NCI-H510A treated with DMSO at 0.1 percent for 48 hours (cell line): ENCODE measurements around the gene PRPSAP2.

ENCODE experiments used
- DNase-seq: peaks from one replicate; lab custom pipeline; 2025; lab: John Stamatoyannopoulos, UW

The PRPSAP2 gene

DNA sequence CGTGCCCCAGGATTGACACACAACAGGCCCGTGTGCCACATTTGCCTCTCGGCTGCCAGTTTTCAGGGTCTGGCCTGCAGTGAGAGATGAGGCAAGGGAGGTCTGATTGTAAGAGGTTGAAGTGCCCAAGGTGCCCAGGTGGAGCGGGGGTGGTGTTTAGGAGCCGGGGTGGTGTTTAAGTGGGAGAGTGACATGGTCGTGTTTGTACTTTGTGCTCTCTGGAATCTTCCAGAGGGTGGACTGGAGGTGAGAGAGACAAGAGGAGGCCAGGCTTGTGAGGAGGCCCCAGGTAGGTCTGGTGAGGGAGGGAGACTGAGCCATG, 104.5 kb downstream of the PRPSAP2 start:
- DNase-seq, result no peak

DNA sequence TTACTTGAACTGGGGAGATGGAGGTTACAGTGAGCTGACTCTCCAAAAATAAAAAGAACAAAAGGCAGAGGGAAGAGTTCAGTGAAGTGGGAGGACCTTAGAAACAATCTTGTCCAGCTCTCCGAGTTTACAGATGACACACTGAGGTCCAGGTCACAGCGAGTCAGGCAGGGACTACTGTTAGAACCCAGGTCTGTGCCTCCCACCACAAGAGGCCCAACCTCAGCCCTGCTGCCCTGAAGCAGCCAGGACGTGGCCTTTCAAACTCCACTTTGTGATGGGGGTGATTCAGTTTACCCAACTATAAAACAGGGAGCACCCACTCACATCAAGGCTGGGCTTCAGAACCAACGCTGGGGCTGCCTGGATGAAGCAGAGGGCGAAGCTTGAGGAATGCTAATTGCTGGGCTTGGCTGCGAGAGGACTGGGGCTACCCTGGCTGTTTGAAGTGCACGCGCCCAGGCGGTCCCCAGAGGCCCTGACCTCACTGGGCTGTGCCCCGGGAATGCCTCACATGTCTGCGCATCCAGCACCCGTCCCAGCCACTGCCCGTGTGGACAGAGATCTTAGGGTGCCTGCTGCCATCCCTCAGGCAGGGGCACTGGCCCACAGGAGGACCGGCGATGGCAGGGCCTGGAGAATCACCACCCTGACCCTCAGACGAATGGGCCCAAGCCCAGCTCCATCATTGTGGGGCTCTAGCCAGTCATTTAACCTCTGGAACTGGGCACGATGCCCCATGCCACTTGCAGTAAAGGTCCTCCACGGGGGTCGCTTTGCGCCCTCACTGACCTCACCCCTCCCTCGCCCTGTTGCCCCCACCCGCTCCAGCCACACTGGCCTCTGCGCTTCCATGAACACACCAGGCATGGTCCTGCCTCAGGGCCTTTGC, 105.4 kb downstream of the PRPSAP2 start:
- DNase-seq, result no peak

DNA sequence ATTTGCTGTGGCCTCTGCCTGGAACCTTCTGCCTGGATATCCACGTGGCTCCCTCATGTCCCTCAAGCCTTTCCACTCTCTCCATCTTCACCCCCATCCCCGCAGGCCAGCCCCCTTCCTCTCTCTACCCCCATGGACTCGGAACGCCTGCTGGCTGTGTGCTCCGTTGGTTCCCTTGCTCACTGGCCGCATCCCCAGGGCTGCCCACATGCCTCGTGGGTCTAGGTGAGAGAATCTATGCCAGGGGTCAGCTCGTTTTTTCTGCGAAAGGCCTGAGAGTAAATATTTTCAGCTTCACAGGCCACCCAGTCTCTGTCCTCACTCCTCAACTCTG, 106.1 kb downstream of the PRPSAP2 start:
- DNase-seq, result no peak

DNA sequence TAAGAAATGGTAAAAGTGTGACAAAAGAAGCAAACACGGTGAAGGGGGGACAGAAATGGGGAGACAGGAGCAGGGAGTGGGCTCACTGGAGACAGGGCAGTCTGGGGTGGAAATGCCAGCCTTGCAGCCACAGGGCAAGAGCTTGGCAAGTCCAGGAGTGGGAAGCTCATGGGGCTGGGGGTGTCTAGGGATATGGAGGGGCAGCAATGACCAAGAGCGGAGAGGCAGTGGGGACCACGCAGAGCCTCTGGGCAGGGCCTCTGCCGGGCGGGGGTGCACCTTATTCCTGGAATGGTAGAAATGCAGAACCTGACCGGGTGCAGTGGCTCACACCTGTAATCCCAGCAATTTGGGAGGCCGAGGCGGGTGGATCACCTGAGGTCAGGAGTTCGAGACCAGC, 106.6 kb downstream of the PRPSAP2 start:
- DNase-seq, result no peak

DNA sequence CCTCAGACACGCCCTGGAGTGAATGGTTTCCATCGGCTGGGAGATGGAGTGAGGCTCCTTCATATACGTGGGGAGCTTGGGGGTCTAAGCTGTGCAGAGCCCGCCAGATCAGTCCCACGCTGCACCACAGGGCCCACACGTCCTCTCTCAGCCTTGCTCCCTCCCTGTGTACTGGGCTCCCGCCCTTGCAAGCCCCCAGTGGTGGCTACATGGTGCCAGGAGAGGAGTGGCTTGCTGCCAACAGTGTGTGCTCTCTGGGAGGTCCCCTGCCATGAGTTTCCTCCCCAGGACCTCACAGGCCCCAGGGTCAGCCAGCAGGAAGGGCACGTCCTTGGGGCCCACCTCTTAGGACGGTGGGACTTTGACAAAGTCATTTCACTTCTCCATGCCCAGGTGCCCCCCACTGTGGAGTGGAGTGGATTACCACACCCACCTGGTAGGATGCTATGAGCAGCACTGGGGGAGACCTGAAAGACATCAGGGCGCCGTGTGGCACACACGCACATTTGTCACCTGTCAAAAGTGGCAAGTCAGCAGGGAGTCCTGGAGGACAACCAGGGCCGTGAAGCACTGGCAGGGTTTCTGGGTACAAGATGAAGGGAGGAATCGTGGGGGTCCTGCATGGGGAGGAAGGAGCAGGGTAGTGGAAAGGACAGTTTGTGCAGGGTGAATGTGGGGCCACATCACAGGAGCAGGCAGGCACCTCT, 107.8 kb downstream of the PRPSAP2 start:
- no peak for DNase-seq

DNA sequence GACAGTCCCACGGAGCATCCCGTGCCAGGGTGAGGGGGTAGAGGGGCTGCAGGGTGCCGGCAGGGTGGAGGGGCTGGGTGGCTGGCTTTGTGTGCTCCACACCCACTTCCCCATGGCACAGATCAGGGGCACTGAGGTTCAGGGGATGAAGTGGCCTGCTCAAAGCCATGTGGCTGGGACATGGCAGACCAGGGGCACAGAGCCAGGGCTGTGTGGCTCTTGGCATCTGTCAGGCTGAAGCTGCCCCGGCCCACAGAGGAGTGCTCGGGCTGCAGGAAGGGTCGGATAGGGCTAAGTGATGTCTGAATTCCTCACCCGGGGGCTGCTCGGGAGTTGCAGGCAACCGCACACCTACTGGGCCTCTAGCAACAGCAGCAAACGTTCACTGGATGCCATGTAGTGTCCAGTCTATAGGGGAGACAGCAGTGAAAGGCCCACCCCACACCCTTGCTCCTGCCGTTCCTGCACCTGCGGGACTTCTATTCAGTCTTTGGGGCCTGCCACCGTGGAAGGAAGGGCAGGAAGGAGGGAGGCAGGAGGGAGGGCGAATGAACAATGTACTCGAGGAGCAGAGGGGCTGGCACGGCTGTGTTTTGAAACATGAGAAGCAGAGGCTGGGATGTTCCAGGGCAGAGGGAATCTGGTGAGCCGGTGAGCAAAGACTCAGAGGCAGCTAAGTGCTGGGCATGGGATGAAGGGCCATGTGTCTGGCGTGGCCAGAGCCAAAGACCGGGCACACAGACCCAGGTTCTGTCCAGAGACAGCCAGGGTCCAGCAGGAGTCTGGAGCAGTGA, 109.1 kb downstream of the PRPSAP2 start:
- DNase-seq, result peak; percentile 61

DNA sequence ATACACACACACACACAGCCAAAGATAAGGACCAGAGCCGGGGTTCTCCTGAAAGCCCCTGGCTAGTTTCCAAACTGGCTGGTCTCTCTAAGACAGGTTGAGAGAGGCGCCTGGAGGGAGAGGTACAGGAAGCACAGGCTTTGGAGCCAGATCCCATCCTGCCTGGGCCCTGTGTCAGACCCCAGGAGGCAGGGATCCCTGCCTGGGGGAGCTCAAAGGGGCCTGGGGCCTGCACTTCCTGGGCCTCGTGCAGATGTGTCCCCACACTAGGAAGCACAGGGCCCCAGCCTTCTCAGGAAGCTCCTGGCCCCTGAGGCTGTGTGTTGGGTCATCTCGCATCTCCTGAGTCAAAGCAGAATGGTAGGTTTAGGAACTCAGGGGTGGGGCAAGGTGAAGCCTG, 110.0 kb downstream of the PRPSAP2 start:
- no peak for DNase-seq

DNA sequence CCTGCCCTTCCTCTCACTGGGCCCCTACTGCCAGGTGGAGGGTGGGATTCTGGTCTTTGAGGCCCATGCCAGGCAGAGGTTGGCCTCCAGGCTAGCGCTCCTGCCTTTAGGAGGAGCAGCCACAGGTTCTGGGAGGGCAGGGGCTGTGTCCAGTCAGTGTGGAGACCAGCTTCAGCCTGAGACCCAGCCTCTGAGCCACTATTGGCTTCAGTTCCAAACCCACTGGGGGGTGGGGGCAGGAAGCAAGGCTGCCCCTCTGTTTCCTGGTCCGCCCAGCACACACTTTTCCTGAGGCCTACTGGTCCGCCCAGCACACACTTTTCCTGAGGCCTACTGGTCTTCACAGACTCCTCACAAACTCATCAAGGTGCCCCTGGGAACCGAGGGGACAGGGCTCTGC, 110.4 kb downstream of the PRPSAP2 start:
- no peak for DNase-seq

DNA sequence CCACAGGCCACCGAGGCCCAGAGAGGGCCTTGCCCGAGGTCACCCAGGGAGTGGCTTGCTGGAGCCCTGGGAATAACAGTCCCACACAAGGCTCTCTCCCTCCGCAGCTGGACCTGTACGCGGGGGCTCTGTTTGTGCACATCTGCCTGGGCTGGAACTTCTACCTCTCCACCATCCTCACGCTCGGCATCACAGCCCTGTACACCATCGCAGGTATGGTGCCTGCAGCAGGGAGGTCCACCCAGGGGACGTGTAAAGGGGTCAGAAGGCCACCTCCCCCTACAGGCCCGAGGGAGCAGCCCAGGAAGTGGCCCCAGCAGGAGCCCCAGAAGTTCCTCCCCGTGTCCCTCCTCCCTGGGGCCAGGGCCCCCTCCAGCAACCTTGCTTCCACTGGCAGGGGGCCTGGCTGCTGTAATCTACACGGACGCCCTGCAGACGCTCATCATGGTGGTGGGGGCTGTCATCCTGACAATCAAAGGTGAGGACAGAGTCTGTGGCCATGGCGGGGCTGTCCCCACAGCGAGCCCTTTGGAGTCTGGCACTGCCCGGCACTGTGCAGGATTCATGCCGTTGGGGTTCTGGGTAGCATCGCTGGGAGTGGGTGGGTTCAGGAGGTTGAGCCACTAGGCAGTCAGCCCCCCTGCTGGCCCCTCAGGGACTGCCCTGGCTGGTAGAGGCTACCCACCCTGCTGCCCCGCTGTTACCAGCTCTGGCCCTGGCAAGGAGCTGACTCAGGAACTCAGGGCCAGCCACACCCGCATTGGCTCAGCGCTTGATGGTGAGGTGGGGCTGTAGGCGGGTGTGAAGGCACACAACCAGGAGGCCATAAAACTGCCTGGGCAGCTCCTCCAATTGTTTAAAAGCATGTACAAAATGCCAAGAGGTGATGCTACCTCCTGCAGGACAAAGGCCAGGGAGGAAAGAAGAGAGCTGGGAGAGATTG, 111.3 kb downstream of the PRPSAP2 start:
- DNase-seq, result no peak

DNA sequence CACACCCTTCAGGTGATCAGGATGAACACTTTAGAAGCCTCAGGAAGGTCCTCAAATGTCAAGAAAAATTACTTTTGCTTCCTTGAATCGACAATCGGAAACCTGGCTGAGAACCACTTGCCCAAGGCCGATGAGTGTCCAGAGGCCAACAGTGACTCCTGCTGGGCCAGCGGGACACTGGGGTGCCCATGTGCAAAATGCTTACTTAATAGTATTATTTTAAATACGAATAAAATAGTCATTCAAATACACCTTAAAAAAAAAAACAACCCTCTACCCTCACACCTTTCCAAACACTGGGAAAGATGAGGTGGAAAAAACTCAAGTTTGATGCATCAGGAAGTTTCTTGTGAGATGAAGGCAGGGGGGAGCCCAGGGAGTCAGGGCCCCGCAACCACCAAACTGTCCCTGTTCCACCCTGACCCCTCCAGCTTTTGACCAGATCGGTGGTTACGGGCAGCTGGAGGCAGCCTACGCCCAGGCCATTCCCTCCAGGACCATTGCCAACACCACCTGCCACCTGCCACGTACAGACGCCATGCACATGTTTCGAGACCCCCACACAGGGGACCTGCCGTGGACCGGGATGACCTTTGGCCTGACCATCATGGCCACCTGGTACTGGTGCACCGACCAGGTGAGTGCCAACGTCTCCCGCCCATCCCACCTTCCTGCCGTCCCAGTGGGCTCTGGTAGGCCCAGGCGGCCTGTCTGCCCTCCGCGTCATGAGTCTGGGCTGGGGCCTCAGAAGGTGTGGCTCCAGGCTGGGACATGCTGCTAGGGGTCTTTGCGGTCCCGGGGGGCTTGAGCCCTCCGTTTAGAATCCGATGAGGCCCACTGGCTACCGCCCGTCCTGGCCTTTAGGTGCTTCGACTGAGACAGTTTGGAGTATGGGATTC, 112.9 kb downstream of the PRPSAP2 start:
- no peak for DNase-seq

DNA sequence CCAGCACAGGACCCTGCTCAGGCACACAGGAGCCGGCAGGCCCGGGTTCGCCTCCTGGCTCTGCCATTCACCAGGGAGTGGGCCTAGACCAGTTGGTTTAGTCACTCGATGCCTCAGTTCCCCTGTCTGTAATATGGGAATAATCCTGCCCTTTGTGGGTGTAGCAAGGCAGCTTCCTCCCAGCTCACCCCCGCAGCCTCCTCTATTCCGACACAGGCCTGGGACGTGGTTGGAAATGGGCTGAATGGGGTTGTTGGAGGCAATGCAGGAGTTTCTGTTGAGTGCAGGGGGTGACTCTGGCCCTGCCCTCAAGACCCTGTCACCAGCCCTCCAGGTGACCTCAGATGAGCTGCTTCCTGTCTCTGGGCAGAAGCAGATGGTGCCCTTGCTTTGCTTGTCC, 113.9 kb downstream of the PRPSAP2 start:
- DNase-seq, result no peak

DNA sequence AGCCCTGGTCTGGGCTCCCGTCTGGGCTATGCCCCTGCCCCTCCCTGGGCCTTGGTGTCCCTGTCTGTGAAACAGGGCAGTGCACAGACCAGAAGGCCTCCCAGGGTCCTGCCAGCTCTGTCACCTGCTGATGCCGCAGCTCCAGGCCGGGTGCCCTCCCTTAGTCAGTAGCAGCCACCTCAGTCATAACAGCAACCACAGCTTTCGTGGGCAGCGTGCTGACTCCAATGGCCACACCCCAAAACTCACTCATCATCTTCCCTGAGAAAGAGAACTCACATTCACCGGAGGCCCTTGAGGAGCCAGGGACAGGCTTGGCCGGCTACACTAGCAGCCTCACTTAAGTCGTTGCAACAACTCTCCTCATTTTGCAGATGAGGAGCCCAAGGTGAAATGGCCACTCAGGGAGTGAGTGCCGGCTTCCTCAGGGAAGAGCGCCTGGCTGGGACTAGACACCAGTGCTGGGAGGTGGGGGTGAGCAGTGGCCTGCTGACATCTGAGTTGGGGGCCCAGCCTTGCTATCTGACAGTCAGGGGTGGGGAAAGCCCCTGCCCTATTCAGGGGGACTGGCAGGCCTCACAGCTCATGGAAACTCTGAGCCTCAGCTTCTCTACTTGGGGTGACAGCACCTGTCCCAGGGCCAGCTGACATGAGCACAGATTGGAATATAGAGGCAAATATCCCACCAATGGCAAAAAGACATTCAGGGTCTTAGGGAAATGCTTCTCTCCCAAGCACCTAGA, 116.6 kb downstream of the PRPSAP2 start:
- DNase-seq, result no peak

DNA sequence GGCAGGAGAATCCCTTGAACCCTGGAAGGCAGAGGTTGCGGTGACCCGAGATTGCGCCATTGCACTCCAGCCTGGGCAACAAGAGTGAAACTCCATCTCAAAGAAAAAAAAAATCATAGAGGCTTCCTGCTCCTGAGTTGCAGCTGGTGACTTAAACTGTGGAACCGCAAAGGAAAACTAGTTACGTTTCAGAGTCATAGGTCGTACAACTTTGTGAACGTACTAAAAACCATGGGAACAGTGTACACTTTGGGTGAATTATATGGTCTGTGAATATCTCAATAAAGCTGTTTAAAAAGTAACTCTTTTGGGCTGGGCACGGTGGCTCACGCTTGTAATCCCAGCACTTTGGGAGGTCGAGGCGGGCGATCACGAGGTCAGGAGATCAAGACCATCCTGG, 117.7 kb downstream of the PRPSAP2 start:
- no peak for DNase-seq

DNA sequence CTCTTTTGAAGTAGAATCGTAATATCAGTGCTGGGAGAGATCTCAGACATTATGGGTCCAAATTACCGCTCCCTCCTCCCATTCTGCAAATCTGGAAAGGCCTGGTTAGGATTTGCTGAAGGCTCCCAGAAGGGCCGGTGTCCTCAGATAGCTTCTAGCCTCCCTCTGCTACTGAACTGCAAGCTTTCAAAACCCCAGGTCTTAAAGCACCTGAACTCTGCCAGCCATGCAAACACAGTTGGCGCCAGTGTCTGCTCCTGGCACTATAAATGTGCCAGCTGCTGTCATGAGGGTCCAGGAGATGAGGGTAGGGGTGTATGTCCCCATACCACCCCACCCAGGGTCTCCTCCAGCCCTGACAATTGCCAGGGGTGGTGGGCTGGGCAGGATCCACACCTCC, 118.3 kb downstream of the PRPSAP2 start:
- DNase-seq, result no peak

DNA sequence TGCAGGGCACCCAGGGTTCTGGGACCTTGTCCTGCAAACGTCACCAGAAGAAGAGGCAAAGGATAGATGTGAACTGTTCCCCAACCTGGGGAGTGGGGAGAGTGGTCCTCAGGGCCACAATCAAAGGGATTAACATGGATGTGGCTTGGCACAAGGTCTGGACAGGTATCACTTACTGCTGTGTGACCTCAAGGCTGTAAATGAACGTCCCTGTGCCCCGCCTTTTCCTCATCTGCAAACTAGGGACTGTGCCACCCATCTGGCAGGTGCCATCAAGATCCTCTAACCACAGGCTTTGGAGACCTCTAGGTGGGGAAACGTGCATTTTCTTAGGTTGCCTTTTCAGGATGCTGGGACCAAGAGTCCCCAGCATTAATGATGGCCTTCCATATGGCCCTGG, 119.1 kb downstream of the PRPSAP2 start:
- no peak for DNase-seq

DNA sequence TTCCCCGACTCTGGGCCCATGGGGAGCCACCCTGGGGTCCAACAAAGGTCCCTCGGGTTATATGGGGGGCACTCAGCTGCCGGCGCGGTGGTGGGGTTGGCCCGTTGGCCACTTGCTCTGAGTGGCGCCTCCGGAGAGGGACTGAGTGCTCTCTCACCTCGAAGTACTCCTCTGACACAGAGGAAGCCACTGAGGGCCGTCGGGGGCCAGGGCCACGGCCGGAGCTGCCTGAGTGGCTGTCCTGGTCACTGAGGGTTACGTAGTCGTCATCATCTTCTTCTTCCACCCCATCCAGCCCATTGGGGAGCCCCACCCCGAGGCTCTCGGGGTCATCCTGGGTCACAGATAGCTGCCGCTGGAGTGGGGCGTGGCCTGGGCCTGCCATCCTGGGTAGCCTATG, 119.7 kb downstream of the PRPSAP2 start:
- no peak for DNase-seq

DNA sequence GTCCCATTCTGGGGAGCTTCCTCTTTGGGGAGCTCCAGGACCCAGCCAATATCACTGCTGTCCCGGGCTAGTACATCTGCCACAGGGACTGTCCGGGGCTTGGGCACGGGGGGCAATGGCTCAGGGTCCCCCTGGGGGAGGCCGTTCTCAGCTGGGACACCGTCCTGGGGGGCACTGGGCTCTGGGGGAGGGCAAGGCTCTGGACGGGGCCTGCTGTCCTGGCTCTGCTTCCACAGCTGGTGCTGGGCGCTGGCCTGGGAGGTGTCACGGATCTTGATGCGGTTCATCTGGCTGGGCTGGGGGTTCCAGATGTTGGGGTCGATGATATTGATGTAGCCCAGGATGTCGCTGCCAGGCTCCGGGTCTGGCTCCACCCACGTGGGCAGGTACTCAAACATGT, 120.1 kb downstream of the PRPSAP2 start:
- no peak for DNase-seq

DNA sequence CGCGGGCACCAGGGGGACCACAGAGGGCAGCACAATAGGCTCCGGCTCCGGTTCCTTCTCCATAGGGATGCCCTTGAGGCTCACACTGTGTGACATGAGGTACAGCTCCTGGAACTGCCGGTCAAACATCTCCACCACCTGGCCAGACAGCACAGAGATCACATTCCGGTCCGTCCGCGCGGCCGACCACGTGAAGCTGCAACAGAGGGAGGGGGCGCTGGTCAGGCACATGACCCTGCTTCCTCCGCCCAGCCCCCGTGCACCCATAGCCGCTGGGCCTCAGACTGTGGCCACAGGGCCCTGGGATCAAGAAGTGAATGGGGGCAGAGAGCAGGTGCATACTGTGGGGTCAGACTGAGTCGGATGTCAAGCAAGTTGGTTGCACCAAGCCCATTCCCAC, 120.7 kb downstream of the PRPSAP2 start:
- DNase-seq, result no peak
